Putamen (tissue), 1 donor: ENCODE results near the gene CFAP54.
"Not testable (repeated sequence)": the region's sequence is repeated elsewhere in the genome, so short reads cannot be mapped to it uniquely, and the experiment has no call there.

Experiments used
- DNase-seq: peaks from one replicate; pipeline ENCODE4 v3.0.0-alpha.2; 2016; ENCODE audit warnings: low spot score

The CFAP54 gene

DNA sequence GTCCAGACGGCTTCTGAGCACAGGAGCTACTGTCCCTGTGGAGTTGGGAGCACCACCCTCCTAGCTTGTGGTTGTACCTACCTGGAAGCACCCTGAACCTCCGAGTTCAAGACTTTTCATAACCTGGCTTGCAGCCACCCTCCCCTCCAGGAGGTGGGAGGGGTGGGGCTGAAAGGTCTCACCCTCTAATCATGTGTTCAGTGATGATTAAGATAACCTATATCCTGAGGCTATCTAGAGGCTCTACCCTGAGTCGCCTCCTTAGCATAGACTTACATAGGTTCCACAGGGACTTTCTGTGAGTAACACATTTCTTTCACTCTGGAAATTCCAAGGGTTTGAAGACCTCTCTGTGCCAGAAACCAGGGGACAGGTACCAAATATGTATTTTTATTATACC, 146.5 kb downstream of the CFAP54 start:
- DNase-seq = no peak

DNA sequence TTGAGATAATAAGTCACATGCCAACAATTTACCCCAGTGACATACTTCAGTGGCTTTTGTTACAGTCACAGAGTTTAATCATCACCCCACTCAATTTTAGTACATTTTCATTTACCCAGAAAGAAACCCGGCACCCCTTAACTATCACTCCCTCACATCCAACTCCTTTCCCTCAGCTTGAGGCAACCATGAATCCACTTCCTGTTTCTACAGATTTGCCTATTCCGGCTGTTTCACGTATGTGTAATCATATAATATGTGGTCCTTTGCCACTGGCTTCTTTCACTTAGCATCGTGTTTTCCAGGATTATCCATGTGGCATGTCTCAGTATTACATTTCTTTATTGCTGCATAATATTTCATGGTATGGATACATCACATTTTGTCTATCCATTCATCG, 147.5 kb downstream of the CFAP54 start:
- no peak for DNase-seq

DNA sequence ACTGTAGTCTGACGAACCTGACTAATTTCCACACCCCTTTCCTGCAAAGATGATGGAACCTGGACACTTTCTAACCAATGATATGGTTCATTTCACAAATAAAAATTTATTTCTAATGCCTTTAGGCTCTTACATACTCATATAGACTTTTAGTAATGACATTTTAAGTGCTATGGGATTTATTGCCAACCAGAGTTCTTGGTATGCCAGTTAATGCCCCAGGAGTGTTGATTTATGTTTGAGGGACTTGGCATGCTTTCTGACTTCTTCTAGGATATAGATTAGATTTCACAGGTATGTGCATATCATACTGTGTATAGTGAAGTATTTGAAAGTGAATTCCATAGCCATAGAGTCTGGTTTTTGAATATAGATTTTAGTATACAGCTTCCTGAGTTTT, 159.5 kb downstream of the CFAP54 start:
- DNase-seq = no peak

GRCh38 chr12:96652870-96653269, 163.5 kb downstream of the CFAP54 start:
- no peak for DNase-seq

DNA sequence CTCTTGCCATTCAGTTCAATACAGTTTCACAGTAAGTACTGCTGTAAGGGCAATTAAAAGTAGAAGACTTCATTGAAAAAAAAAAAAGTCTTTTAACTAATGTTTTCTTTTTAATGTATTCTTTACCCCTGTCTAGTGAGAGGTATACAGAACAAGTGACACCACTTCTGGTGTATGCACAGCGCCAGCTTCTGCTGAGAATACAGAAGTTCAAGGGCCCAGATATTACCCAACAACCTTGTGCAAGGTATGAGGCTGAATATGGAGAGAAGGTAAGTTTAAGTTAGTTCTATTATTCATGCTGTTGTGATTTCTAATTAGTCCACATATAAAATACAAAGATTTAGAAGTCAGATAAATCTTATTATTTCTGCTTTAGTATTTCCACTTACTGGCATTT, 168.7 kb downstream of the CFAP54 start:
- DNase-seq = no peak

GRCh38 chr12:96669786-96670185, 180.4 kb downstream of the CFAP54 start:
- DNase-seq = no peak

GRCh38 chr12:96670334-96670899, 181.0 kb downstream of the CFAP54 start:
- DNase-seq = no peak

DNA sequence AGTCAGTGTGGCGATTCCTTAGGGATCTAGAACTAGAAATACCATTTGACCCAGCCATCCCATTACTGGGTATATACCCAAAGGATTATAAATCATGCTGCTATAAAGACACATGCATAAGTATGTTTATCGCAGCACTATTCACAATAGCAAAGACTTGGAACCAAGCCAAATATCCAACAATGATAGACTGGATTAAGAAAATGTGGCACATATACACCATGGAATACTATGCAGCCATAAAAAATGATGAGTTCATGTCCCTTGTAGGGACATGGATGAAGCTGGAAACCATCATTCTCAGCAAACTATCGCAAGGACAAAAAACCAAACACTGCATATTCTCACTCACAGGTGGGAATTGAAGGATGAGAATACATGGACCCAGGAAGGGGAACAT, 186.1 kb downstream of the CFAP54 start:
- DNase-seq = not testable (repeated sequence)

GRCh38 chr12:96677363-96677762, 188.0 kb downstream of the CFAP54 start:
- DNase-seq = no peak

DNA sequence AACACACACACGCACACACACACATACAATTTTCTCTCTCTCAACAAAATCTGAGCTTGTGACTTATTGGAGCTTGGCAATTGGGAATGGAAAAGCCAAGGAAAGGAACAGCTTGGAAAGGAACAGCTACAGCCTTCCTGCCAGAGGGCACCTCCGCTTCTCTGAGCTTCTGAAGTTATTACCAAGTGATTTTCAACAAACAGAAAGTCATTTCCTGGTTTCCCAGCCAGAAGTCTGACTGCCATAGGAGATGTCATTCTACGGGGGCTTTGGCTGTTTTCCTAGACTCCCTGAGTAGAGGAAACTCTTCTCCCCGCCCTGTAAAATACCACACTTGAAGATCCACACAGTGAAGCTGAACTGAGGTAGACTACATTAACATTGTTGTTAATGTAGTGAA, 198.3 kb downstream of the CFAP54 start:
- no peak for DNase-seq

DNA sequence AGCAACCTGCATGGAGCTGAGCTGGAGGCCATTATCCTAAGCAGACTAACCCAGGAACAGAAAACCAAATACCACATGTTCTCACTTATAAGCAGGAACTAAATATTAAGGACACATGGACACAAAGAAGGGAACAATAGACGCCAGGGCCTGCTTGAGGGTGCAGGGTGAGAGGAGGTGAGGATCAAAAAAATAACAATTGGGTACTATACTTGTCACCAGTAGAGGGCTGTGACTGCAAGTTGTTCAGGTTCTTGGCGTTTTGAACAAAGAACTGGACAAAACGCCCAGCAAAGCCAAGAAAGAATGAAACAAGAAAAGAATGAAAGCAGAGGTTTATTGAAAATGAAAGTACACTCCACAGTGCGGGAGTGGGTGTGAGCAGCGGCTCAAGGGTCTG, 209.1 kb downstream of the CFAP54 start:
- DNase-seq = no peak

DNA sequence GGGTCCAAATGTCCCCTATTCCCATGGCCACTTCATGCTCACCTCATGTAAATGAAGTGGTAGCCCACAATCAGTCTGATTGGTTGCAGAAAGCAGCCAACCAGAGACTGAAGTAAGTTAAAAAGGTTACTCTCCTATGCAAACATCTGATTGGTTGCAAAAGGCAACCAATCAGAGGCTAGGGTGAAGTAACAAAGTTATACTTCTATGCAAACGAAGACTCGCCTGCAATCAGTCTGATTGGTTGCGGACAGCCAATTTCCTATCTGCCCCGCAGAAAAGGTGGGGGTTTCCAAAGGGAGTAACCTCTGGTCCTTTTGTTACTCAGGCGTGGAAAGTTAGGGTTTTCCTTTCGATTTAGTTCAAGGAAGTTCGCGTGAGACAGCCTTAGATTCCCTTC, 209.6 kb downstream of the CFAP54 start:
- DNase-seq = no peak

GRCh38 chr12:96701856-96702255, 212.5 kb downstream of the CFAP54 start:
- no peak for DNase-seq

DNA sequence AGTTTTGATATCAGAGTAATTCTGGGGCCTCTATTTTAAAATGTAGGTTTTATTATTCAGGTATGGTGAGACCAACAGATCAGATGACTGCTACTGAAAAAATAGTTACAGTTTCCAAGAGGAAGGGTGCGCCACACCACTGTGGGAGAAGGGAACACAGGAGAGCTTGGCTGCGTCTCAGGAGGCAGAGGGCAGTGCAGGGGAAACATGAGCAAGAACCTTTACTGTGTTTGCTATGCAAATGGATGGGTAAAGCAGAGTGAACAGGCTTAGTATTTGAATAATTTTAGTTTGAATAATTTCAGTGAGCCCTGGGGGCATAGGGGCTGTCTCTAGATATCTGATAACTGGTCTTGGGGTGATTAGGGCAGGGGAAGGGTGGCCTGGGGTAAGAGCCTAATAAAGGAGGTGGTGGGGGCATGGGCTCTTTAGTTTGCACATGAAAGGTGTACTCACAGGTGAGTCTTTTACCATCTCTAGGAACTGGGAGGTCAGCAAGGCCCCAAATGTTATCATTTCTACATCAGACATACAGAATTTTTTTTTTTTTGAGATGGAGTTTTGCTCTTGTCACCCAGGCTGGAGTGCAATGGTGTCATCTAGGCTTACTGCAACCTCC, 220.9 kb downstream of the CFAP54 start:
- DNase-seq = no peak

DNA sequence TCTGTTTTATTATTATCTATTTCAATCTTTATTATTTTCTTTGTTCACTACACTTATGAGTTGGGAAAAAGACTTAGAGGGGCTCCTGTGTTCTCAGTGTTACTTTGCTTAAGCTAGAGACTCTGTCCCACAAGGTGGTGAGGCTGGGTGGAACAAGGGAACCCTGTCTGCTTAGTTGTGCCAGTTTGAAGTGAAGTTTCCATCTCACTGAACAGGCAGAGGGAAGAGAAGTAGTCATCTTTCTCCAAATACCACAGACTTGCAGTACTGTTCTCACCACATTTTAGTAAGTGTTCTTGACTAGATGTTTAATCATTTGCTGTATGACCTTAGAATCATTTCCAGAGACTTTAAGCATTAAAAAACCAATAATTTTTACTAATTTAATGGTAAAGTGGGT, 222.0 kb downstream of the CFAP54 start:
- no peak for DNase-seq

- no peak for DNase-seq
Measured at GRCh38 chr12:96714199-96714598, 224.8 kb downstream of the CFAP54 start.

DNA sequence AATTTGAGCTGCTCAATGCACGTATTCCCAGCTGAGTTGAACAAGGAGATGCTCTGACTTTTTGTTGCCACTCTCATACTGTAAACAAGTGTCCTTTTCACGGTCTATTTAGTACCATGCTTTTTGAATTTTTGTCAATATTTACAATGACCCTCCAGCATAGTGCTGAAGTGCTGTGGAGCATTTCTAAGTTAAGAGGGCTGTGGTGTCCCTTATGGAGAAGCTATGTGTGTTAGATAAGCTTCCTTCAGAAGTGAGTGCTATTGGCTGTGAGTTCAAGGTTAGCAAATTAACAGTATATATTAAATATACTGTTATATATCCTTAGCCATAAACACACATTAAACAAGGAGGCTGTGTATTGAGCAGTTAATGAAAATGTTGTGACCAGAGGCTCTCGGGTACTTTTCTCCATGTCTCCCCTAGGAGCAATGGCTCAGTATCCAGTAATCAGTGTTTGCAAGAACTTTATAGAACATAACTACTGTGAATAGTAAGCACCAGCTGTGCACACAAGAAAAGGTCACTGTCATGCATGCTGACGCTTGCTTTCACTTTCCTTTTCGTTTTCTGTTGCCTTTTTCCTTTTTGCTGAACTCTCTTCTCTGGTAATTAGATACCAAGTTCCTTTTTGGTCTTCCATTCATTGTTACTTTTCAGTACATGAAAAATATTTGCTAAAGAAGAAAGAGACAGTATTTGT, 230.4 kb downstream of the CFAP54 start:
- DNase-seq = no peak

GRCh38 chr12:96720363-96720705, 231.0 kb downstream of the CFAP54 start:
- DNase-seq = no peak

DNA sequence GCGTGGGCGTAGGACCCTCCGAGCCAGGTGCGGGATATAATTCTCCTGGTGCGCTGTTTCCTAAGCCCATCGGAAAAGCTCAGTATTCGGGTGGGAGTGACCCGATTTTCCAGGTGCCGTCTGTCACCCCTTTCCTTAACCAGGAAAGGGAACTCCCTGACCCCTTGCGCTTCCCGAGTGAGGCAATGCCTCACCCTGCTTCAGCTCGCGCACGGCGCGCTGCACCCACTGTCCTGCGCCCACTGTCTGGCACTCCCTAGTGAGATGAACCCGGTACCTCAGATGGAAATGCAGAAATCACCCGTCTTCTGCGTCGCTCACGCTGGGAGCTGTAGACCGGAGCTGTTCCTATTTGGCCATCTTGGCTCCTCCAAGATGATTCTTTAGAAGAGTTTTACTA, 240.1 kb downstream of the CFAP54 start:
- not testable (repeated sequence) for DNase-seq

- no peak for DNase-seq
Measured at GRCh38 chr12:96729886-96730285, 240.5 kb downstream of the CFAP54 start.

GRCh38 chr12:96743606-96744005, 254.2 kb downstream of the CFAP54 start:
- DNase-seq = no peak

- no peak for DNase-seq
Measured at GRCh38 chr12:96749999-96750398, 260.6 kb downstream of the CFAP54 start.

GRCh38 chr12:96751626-96752025, 262.2 kb downstream of the CFAP54 start:
- no peak for DNase-seq

GRCh38 chr12:96752211-96752610, 262.8 kb downstream of the CFAP54 start:
- DNase-seq = no peak
